Measurements from ENCODE around the gene NADSYN1.

The NADSYN1 gene

GRCh38 chr11:71448257-71449171 is 4.5 kb upstream of the NADSYN1 start, which contains the start of gene DHCR7:
Gene DHCR7, minus strand, starts transcription at chr11:71448393. Its CDS starts 3,441 bp downstream, at chr11:71444952.
- in situ Hi-C loops (cut with HindIII; ENCODE audit: low sequenced_read_pairs) = loop anchor here (10.0 kb wide), 1 partner anchor 126 kb away; no protein-coding TSS in a partner anchor

GRCh38 chr11:71449596-71449995 is 3.4 kb upstream of the NADSYN1 start:
- in situ Hi-C loops (cut with HindIII; ENCODE audit: low sequenced_read_pairs) = loop anchor here (10.0 kb wide), 1 partner anchor 125 kb away; no protein-coding TSS in a partner anchor

DNA sequence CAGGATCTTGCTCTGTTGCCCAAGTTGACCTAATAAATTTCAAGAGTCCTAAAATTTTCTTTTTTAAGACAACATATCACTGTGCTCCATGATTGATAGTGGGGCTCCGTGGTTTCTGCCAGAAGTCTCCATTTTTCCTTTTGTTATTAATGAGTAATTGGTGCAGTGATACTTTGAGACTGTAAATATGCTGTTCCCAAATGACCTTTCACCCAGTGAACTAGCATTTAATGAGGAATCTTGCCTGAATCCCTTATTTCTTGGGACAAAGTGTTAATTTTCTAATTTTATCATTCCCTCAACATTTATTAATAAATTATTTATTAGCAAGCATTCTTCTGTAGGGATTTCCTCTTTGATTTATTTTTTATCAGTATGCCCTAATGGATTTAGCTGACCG is 2.5 kb upstream of the NADSYN1 start:
- in situ Hi-C loops (cut with HindIII; ENCODE audit: low sequenced_read_pairs) = no loop called here

DNA sequence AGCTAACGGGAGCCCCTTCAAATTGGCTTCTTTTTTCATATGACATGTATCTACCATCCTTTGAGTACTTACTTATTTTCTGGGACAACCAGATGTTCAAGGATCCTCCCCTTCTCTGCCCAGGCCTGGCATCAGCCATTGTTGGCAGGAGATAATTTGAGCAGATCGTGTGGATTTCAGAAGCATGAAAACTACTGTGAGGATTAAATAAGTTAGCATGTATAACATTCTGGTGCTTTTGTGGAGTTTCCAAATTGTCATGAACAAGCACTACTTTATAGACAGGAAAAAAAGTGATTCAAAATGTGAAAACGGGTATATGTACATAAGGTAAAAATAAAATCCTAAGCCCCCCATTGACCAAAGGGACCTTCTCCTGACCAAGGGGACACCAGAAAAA is 2.1 kb upstream of the NADSYN1 start:
- in situ Hi-C loops (cut with HindIII; ENCODE audit: low sequenced_read_pairs) = no loop called here

DNA sequence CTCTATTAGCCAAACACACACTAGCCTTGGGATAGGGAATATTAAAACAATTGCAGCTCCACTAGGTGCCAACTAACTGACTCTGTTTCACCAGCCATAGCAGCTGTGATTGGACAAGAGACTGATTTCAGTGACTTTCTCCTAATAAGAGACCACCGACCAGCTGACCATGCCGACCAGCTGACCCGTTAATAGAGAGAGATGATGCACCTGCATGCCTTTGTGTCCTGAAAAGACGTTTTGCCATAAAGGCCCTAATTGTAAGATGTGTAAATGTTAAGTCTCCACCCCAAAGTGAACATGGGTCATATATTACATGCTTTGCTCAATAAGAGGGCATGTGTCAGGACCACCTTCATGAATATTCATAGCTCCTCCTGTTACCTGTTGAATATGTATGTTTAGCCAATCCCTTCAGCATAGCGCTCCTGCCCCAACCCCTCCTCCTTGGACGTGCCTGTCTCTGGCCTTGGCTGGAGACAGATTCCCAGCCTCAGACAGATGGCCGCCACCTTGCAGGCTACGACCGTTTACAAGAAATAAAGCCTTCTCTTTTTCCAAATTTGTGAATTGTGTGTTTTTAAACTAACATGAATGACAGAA is 1.3 kb upstream of the NADSYN1 start:
- in situ Hi-C loops (cut with HindIII; ENCODE audit: low sequenced_read_pairs) = no loop called here

- in situ Hi-C loops (cut with HindIII; ENCODE audit: low sequenced_read_pairs) = no loop called here
These were observed 585 bp upstream of the NADSYN1 start for GRCh38 chr11:71452199-71453036.

GRCh38 chr11:71453918-71454304 is 908 bp downstream of the NADSYN1 start:
- in situ Hi-C loops (cut with HindIII; ENCODE audit: low sequenced_read_pairs) = no loop called here

GRCh38 chr11:71454470-71455113 is 1.6 kb downstream of the NADSYN1 start:
- in situ Hi-C loops (cut with HindIII; ENCODE audit: low sequenced_read_pairs) = no loop called here

DNA sequence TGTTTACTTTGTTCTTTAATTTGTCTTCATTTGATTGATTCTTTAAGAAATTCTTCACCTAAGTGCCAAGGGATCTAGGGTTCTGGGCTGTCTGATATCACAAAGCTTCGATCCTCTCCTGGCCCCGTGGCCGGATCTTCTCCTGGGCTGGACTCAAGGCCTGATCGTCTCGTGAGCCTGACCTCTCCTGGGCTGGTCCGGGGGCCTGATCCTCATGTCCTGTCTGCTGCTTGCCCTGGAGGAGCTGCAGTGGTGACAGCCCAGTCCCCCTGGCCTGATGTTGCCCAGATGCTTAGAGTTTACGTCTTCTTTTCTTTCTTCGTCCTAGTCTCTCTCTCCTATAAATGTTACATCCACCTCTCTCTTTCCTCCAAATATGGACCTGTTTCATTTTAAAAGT is 3.3 kb downstream of the NADSYN1 start:
- in situ Hi-C loops (cut with HindIII; ENCODE audit: low sequenced_read_pairs) = no loop called here

DNA sequence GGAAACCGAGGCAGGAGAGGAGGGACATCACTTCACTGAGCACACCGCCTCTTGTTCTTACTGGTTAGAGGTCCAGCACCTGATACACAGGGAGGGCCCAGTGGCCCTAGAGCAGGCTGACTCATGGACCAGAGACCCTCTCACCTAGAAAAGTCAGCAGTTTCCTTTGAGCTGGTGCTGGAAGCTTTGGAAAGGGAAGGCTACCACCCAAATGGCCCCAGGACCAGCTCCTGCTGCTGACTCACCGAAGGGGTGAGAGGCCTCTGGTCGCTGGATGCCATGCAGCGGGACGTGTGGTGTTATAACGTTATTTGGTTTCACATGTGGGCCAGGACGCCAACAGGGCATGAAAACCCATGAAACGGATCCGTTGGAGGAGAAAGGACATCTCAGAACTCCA is 3.8 kb downstream of the NADSYN1 start:
- in situ Hi-C loops (cut with HindIII; ENCODE audit: low sequenced_read_pairs) = no loop called here

DNA sequence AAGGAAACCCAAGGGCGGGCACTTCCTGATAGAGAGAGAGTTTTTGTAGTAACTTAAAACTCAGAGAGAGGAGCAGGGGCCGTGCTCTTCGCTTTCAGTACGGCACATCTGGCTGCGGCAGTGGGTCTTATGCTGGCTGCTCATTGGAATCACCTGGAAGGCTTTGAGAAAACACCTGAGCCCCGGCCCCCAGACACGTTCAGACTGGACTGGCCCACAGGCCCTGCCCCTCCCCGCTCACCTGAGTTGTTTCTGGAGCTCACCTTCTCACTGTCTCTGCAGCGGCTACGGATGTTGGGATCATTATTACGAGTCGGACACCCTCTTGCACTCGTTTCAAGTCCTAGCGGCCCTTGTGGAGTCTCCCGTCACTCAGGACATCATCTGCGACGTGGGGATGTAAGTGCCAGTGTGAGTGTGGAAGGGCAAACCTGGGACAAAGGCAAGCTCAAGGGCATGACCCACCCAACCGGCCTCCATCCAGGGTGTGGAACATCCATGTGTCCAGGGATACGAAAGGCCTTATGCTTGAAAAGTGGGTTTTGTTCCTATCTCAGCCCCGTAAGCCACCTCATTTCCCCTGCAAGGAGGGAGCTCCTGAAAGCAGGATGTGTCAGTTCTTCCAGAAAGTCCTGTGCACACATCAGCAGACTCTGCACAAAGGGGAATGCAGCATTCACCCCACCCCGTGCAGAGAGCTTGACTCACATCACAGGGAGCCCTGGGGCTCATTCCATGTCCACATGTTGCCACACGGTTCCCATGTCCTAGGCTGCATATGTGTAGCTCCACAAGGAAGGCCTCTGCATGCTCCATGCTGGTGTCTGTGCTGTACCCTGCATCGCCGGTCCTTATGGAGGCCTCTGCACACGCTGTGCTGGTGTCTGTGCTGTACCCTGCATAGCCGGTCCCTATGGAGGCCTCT is 5.4 kb downstream of the NADSYN1 start:
- in situ Hi-C loops (cut with HindIII; ENCODE audit: low sequenced_read_pairs) = no loop called here

- in situ Hi-C loops (cut with HindIII; ENCODE audit: low sequenced_read_pairs) = no loop called here
These were observed 6.2 kb downstream of the NADSYN1 start for GRCh38 chr11:71459076-71459766.

DNA sequence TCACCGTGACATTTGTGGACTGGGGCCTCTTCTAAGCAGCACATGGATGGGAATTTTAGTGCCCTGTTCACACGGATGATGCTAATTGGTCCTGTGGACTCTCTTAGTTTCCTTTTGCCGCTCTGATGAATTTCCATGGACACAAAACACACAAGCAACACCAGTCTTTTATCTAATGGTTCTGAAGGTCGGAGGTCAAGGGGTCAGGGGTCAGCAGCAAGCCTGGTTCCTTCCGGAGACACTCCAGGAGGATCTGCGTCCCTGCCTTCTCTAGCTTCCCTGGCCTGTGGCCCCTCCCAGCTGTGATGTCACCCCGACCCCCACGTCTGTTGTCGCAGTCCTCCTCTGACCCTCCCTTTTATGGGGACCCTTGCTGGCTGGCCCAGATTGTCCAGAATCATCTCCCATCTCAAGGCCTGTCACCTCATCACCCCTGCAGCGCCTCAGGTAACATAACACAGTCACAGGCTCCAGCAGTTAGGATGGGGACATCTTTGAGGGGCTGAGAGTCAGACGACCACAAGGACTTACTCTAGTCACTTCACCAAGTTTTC is 6.8 kb downstream of the NADSYN1 start:
- in situ Hi-C loops (cut with HindIII; ENCODE audit: low sequenced_read_pairs) = no loop called here

DNA sequence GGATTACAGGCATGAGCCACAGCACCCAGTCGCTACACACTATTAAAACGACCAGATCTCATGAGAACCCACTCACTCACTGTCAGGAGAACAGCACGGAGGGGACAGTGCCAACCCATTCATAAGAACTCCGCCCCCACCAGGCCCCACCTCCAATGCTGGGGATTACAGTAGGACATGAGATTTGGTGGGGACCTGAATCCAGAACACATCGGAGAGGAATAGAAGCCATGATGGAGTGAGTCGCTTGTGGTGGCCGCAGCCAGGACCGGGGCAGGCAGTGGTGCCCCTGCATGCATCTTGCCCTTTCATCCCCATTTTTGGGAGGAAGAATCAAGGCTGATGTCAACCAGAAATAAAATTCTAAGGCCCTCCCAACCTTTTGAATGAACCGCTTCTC is 8.7 kb downstream of the NADSYN1 start:
- in situ Hi-C loops (cut with HindIII; ENCODE audit: low sequenced_read_pairs) = no loop called here

DNA sequence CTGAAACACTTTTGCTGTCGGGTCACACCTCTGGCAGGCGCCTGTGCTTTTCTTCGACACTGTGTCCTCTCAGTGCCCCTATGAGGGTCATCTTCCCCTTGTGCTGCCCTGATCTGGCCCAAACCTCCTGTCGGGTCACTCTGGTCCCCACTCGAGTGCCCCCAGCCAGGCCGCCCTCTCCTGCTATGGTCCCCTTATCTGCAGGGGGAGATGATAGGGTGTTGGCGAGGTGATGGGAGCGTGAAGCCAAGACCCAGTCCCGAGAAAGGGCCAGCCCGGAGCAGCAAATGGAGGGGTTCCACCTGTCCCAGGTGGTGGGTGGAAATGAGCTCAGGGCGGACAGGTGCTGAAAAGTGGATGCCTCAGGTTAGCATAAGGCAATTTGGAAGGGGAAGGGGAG is 9.7 kb downstream of the NADSYN1 start:
- in situ Hi-C loops (cut with HindIII; ENCODE audit: low sequenced_read_pairs) = no loop called here

- in situ Hi-C loops (cut with HindIII; ENCODE audit: low sequenced_read_pairs) = no loop called here
These were observed 10.6 kb downstream of the NADSYN1 start for GRCh38 chr11:71463331-71464211.

DNA sequence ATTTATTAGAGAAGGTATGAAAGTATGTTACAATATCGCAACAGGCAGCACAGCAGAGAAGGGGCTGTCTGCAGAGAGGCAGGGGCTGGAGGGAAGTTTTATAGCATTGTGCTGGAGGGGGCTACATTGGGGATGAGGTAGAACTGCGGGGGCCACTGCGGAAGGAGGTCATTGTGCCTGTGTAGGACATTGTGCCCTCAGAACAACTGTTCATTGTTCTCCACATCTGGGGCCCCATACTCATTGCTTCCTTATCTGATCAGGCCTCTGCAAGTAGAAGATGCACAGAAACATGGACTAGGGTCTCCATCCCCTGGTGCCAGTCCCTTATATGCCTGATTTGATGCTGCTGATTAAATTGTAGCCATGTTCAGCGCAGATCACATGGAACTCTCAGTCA is 12.1 kb downstream of the NADSYN1 start:
- in situ Hi-C loops (cut with HindIII; ENCODE audit: low sequenced_read_pairs) = no loop called here

GRCh38 chr11:71466358-71466757 is 13.4 kb downstream of the NADSYN1 start:
- in situ Hi-C loops (cut with HindIII; ENCODE audit: low sequenced_read_pairs) = no loop called here

All from endothelial cell of hepatic sinusoid (primary cell).